Muscle of leg (tissue), 11 donors: ENCODE measurements around the gene THSD4. TPM values are rescaled to one million over a fixed set of nuclear protein-coding genes. Genes with fewer than 3 reads are reported as not detected.

Source experiments
- DNase-seq: peaks from one replicate; pipeline ENCODE4 v3.0.0; 2013
- H3K27ac ChIP-seq: one replicate; pipeline ENCODE4 v1.5.1; 2013; ENCODE audit warnings: mild to moderate bottlenecking, low read length, control low read depth
- H3K27me3 ChIP-seq: one replicate; pipeline ENCODE4 v1.6.1; 2013; ENCODE audit warnings: low read length; ENCODE audit not compliant: control insufficient read depth, insufficient read depth
- H3K36me3 ChIP-seq: one replicate; pipeline ENCODE4 v1.6.1; 2013; ENCODE audit warnings: low read length; ENCODE audit not compliant: control insufficient read depth, insufficient read depth
- H3K4me1 ChIP-seq: one replicate; pipeline ENCODE4 v1.6.1; 2013; ENCODE audit warnings: low read length; ENCODE audit not compliant: control insufficient read depth, insufficient read depth
- H3K4me3 ChIP-seq: one replicate; pipeline ENCODE4 v1.5.1; 2013; ENCODE audit warnings: low read length, control low read depth
- H3K9me3 ChIP-seq: replicated peaks from 2 replicates; pipeline ENCODE4 v1.6.1; 2013; ENCODE audit warnings: low read depth, low read length; ENCODE audit not compliant: control insufficient read depth
- WGBS: methylation state at CpG from one replicate; pipeline ENCODE4 v1.1.5; 2013; ENCODE audit warnings: missing lambda C conversion rate; ENCODE audit not compliant: insufficient coverage; 5-methylcytosine and 5-hydroxymethylcytosine counted together
- polyA plus RNA-seq, 8 donors: library from polyadenylated mRNA; unstranded; fragments of 120-200 nt; gene quantifications; one replicate each; pipeline versions ENCODE4 v1.2.1 to v1.2.3, GENCODE V29; 2013; ENCODE audit warnings: inconsistent platforms in 1 of 8, low replicate concordance in 1 of 8; ENCODE audit not compliant: insufficient read length in 8 of 8, insufficient read depth in 1 of 8
- total RNA-seq: library from RNA; stranded (reverse); fragments of 120-200 nt; gene quantifications from one replicate; pipeline ENCODE4 v1.2.4, GENCODE V29; 2013

The THSD4 gene
- total and polyA plus RNA-seq, 9 donors = 17.6 to 33.8 (median 25.5) TPM

DNA sequence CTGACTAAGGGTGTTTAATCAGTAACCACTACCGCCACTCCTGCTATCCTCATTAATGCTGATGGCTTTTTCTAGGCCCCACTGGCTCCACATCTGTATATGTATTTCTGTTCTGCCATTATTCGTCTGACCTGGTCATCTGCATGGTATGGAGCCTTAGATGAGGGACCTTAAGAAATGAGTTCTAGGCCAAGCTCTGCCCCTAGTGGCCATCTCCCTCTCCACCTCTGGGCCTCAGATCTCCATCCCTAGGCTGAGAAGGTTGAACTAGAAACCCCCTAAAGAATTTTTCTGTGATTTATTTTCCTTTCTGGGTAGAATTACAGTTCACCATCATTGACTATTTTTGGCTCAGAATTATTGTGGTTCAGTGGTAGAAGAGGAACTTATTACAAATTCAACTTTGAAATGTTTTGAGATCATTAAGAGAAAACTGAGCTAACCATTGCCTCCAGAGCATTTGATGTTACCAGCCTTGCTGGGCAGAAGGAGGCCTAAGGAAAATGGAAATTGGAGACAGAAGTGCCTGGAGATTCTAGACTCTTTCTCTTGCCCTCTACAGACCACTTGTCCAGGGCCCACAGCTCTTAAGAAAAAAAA, 369.9 kb downstream of the THSD4 start:
- no peaks in the 10 kb centered on the region for H3K4me1 ChIP-seq
- H3K9me3 ChIP-seq = no peaks in the 10 kb centered on the region
- H3K27me3 ChIP-seq = no peaks in the 10 kb centered on the region
- no CpG with 5 or more reads among the region's 2 CpGs for WGBS
- no peaks in the 10 kb centered on the region for H3K36me3 ChIP-seq
- DNase-seq = no peak
- no peak overlapping the region for H3K4me3 ChIP-seq
- no peak overlapping the region for H3K27ac ChIP-seq

DNA sequence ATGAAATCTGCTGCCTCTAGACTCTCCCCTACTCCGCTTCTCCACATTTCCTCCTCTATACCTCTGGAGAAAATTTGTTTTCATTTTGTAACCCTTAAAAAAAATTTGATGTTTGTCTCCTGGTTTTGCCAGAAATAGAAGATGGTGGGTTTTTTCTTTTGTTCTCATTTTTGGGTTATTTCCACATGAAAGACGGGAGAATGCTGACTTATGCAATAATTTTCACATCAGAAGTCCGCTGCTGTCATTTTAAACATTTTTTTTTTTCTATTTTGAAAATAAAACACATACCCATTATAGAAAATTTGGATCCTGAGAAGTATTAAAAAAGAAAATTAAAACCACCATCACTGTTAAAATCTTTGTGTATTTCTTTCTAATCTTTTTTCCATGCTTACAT, 374.3 kb downstream of the THSD4 start:
- no peak for DNase-seq
- H3K4me1 ChIP-seq = no peaks in the 10 kb centered on the region
- no peaks in the 10 kb centered on the region for H3K27me3 ChIP-seq
- H3K27ac ChIP-seq = no peak overlapping the region
- no peaks in the 10 kb centered on the region for H3K36me3 ChIP-seq
- H3K9me3 ChIP-seq = peaks cover 3% of the 10 kb centered on the region
- WGBS = no CpG with 5 or more reads among the region's 3 CpGs
- no peak overlapping the region for H3K4me3 ChIP-seq

DNA sequence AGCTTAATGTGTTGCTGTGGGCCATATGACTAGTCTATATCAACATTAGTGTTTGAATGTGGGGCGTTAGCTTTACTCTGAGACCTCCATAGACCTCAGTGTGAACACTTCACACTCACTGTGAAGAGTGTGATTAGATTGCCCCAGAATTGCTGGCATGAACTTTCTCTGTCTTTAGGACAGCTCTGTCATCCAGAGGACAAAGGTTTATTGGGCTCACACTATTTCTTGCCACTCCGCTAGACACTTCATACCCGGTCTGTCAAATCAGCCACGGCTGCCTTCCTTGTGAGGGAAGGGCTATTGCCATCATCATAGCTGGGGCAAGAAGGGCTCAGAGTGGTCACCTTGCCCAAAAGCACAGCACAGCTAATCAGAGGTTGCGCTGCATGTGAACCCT, 378.3 kb downstream of the THSD4 start:
- DNase-seq = no peak
- Histone ChIP-seq H3K27ac (no peak overlapping the region), H3K9me3 (peaks cover 3% of the 10 kb centered on the region), H3K4me1 (peaks cover 11% of the 10 kb centered on the region), H3K4me3 (no peak overlapping the region), H3K36me3 (no peaks in the 10 kb centered on the region), H3K27me3 (no peaks in the 10 kb centered on the region)
- 60% methylated on average over 2 of the region's 5 CpGs for WGBS

GRCh38 chr15:71494563-71495397, 379.5 kb downstream of the THSD4 start:
- no peak for DNase-seq
- H3K27me3 ChIP-seq = no peaks in the 10 kb centered on the region
- peaks cover 3% of the 10 kb centered on the region for H3K9me3 ChIP-seq
- peaks cover 11% of the 10 kb centered on the region for H3K4me1 ChIP-seq
- no peak overlapping the region for H3K27ac ChIP-seq
- no peaks in the 10 kb centered on the region for H3K36me3 ChIP-seq
- no peak overlapping the region for H3K4me3 ChIP-seq
- WGBS = 67% methylated on average over 1 of the region's 9 CpGs

- DNase-seq = no peak
Measured at GRCh38 chr15:71495398-71495780, 380.1 kb downstream of the THSD4 start.

GRCh38 chr15:71496336-71496955, 381.2 kb downstream of the THSD4 start:
- H3K36me3 ChIP-seq = no peaks in the 10 kb centered on the region
- no peak overlapping the region for H3K4me3 ChIP-seq
- H3K27ac ChIP-seq = no peak overlapping the region
- no CpG with 5 or more reads among the region's 4 CpGs for WGBS
- no peaks in the 10 kb centered on the region for H3K27me3 ChIP-seq
- peaks cover 5% of the 10 kb centered on the region for H3K9me3 ChIP-seq
- peaks cover 11% of the 10 kb centered on the region for H3K4me1 ChIP-seq
- DNase-seq = no peak

More at GRCh38 chr15:71495398-71495780, 380.1 kb downstream of the THSD4 start:
- H3K27me3 ChIP-seq = no peaks in the 10 kb centered on the region
- peaks cover 11% of the 10 kb centered on the region for H3K4me1 ChIP-seq
- no peaks in the 10 kb centered on the region for H3K36me3 ChIP-seq
- no peak overlapping the region for H3K27ac ChIP-seq
- WGBS = no CpG with 5 or more reads among the region's 3 CpGs
- H3K9me3 ChIP-seq = peaks cover 3% of the 10 kb centered on the region
- H3K4me3 ChIP-seq = no peak overlapping the region

- H3K36me3 ChIP-seq = no peaks in the 10 kb centered on the region
- H3K27ac ChIP-seq = no peak overlapping the region
- no peaks in the 10 kb centered on the region for H3K27me3 ChIP-seq
- no peak overlapping the region for H3K4me3 ChIP-seq
- no peak for DNase-seq
- WGBS = no CpG with 5 or more reads among the region's 1 CpG
- H3K4me1 ChIP-seq = no peaks in the 10 kb centered on the region
- peaks cover 4% of the 10 kb centered on the region for H3K9me3 ChIP-seq
Measured at GRCh38 chr15:71501344-71502076, 386.2 kb downstream of the THSD4 start.

- Histone ChIP-seq H3K9me3 (peaks cover 4% of the 10 kb centered on the region), H3K36me3 (no peaks in the 10 kb centered on the region), H3K4me3 (no peak overlapping the region), H3K4me1 (no peaks in the 10 kb centered on the region), H3K27me3 (no peaks in the 10 kb centered on the region), H3K27ac (no peak overlapping the region)
- no CpG with 5 or more reads among the region's 1 CpG for WGBS
- no peak for DNase-seq
Measured at GRCh38 chr15:71502077-71502432, 386.8 kb downstream of the THSD4 start.

GRCh38 chr15:71505962-71506361, 390.7 kb downstream of the THSD4 start:
- Histone ChIP-seq H3K27ac (no peak overlapping the region), H3K36me3 (no peaks in the 10 kb centered on the region), H3K9me3 (no peaks in the 10 kb centered on the region), H3K4me1 (no peaks in the 10 kb centered on the region), H3K4me3 (no peak overlapping the region), H3K27me3 (no peaks in the 10 kb centered on the region)
- 100% methylated on average over 1 of the region's 4 CpGs for WGBS
- DNase-seq = no peak

DNA sequence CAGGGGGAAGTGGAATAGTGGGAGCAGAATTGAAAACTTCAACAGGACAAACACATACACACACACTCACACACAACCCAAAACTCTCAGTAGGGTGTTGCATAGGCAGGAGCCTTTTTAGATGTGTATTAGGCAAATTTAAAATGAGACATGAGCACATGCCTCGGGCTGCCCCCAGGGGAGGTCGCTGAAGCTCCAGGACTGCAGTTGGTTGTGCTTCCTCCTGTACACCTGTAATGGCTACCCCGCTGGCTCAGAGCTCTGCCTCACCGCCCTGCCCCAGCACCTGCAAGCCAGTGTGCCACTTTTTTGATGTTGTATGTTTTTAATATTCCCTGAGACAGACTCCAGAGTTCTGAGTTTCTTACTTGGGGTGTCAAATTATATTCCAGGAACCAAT, 391.7 kb downstream of the THSD4 start:
- 90% methylated on average over 3 of the region's 4 CpGs for WGBS
- H3K27me3 ChIP-seq = no peaks in the 10 kb centered on the region
- no peaks in the 10 kb centered on the region for H3K9me3 ChIP-seq
- no peaks in the 10 kb centered on the region for H3K36me3 ChIP-seq
- H3K4me1 ChIP-seq = no peaks in the 10 kb centered on the region
- DNase-seq = no peak
- no peak overlapping the region for H3K27ac ChIP-seq
- H3K4me3 ChIP-seq = no peak overlapping the region
